Stimulated activated CD4-positive, alpha-beta T cell treated with anti-CD3 and anti-CD28 coated beads, Interleukin-1b, Interleukin-23, amount 100 ng/mL, for 24 hours (primary cell): ENCODE results near the gene MTARC2.
"Not testable (repeated sequence)": the region's sequence is repeated elsewhere in the genome, so short reads cannot be mapped to it uniquely, and the experiment has no call there.

Experiments
- DNase-seq, 4 experiments: peaks; one replicate each; pipeline ENCODE4 v3.0.0-alpha.2; 2020; ENCODE audit warnings: low read depth in 4 of 4, low spot score in 1 of 4

MTARC2 gene

GRCh38 chr1:220748089-220748934 lies at the start of gene MTARC2:
Gene MTARC2, plus strand, starts transcription at chr1:220748322. Its CDS starts 210 bp downstream, at chr1:220748532.
- peak in 1 of 4 experiments; percentile 3 for DNase-seq

GRCh38 chr1:220698607-220699016 lies 49.5 kb upstream of the MTARC2 start:
- DNase-seq, result no peak

GRCh38 chr1:220699044-220699443 lies 49.1 kb upstream of the MTARC2 start:
- DNase-seq, result no peak

- DNase-seq, result no peak
These were observed 47.5 kb upstream of the MTARC2 start for GRCh38 chr1:220700556-220701179.

- no peak for DNase-seq
These were observed 46.1 kb upstream of the MTARC2 start for GRCh38 chr1:220701974-220702373.

GRCh38 chr1:220702733-220703270 lies 45.3 kb upstream of the MTARC2 start:
- DNase-seq, result no peak

- no peak for DNase-seq
These were observed 44.8 kb upstream of the MTARC2 start for GRCh38 chr1:220703305-220703704.

- no peak for DNase-seq
These were observed 42.3 kb upstream of the MTARC2 start for GRCh38 chr1:220705782-220706181.

GRCh38 chr1:220706480-220706879 lies 41.6 kb upstream of the MTARC2 start:
- DNase-seq, result no peak

- DNase-seq, result no peak
These were observed 41.0 kb upstream of the MTARC2 start for GRCh38 chr1:220707160-220707559.

GRCh38 chr1:220708244-220708643 lies 39.9 kb upstream of the MTARC2 start:
- DNase-seq, result no peak

GRCh38 chr1:220708936-220709801 lies 39.0 kb upstream of the MTARC2 start:
- no peak for DNase-seq

GRCh38 chr1:220710333-220710732 lies 37.8 kb upstream of the MTARC2 start:
- DNase-seq, result no peak

GRCh38 chr1:220711056-220711809 lies 36.9 kb upstream of the MTARC2 start:
- no peak for DNase-seq

- DNase-seq, result not testable (repeated sequence)
These were observed 32.1 kb upstream of the MTARC2 start for GRCh38 chr1:220715986-220716385.

GRCh38 chr1:220717800-220718640 lies 30.1 kb upstream of the MTARC2 start:
- DNase-seq, result no peak

- DNase-seq, result not testable (repeated sequence)
These were observed 26.9 kb upstream of the MTARC2 start for GRCh38 chr1:220721266-220721665.

- DNase-seq, result no peak
These were observed 21.5 kb upstream of the MTARC2 start for GRCh38 chr1:220726634-220727033.

- no peak for DNase-seq
These were observed 20.6 kb upstream of the MTARC2 start for GRCh38 chr1:220727519-220727918.

- no peak for DNase-seq
These were observed 17.6 kb upstream of the MTARC2 start for GRCh38 chr1:220730486-220730885.
